Ovary (tissue), 9 donors: ENCODE data around the gene PWP1. TPM values are rescaled to one million over a fixed set of nuclear protein-coding genes. Genes with fewer than 3 reads are reported as not detected.
"Not testable (repeated sequence)": the region's sequence is repeated elsewhere in the genome, so short reads cannot be mapped to it uniquely, and the experiment has no call there.

Source experiments
- DNase-seq, 5 donors: peaks; one replicate each; pipeline ENCODE4 v3.0.0-alpha.2; 2019 to 2020
- H3K27ac ChIP-seq, 2 donors: fragments of 200-600 bp; one replicate each; pipeline versions ENCODE4 v1.5.1 to v1.8.0; 2019 to 2022
- H3K27me3 ChIP-seq: fragments of 200-600 bp; one replicate; pipeline ENCODE4 v1.8.0; 2022
- H3K36me3 ChIP-seq: fragments of 200-600 bp; sonication (generic); one replicate; pipeline ENCODE4 v1.5.1; 2019
- H3K4me1 ChIP-seq: one replicate; pipeline ENCODE4 v1.8.1; 2013; ENCODE audit warnings: mild to moderate bottlenecking, moderate library complexity; ENCODE audit not compliant: insufficient read depth
- H3K4me3 ChIP-seq: fragments of 200-600 bp; sonication (generic); one replicate; pipeline ENCODE4 v1.5.1; 2017
- H3K9me3 ChIP-seq, 2 donors: fragments of 200-600 bp in 1 of 2; sonication (generic) in 1 of 2; one replicate each; pipeline versions ENCODE4 v1.5.1 to v1.8.1; 2013 to 2019; ENCODE audit warnings: mild to moderate bottlenecking in 1 of 2, moderate library complexity in 1 of 2
- CTCF ChIP-seq, 3 donors: fragments of 450-650 bp in 2 of 3; fragments of 200-600 bp in 1 of 3; IDR thresholded peaks; one replicate each; pipeline versions ENCODE4 v1.5.1 to v1.8.0; 2016 to 2022; ENCODE audit warnings: antibody characterized with exemption in 3 of 3, mild to moderate bottlenecking in 1 of 3
- EP300 ChIP-seq: sonication (generic); formaldehyde crosslinking; IDR thresholded peaks from one replicate; pipeline ENCODE4 v1.6.1; 2017; ENCODE audit warnings: antibody characterized with exemption
- POLR2A ChIP-seq: fragments of 450-650 bp; IDR thresholded peaks from one replicate; pipeline ENCODE4 v1.6.1; 2017; ENCODE audit warnings: antibody characterized with exemption, mild to moderate bottlenecking, moderate library complexity
- WGBS, 3 donors: extraction: QIAGEN DNeasy Blood & Tissue Kit in 1 of 3; methylation state at CpG; one replicate each; pipeline versions ENCODE4 v1.1.5 to v1.1.7; 2013 to 2017; 5-methylcytosine and 5-hydroxymethylcytosine counted together
- intact Hi-C, 4 donors: fragments of 100-400 bp; cut with DNase I; formaldehyde crosslinking; loops; one replicate each; pipeline versions ENCODE4 v1.11.0 to v1.15.1; 2022 to 2023
- polyA plus RNA-seq, 2 donors: library from polyadenylated mRNA; stranded (reverse); fragments of 200-250 nt in 1 of 2; fragments of 350-450 nt in 1 of 2; fragmentation: Illumina TruSeq in 1 of 2; extraction: RNeasy Lipid Tissue Mini Kit (QIAGEN cat#74804) in 1 of 2; gene quantifications; one replicate each; pipeline ENCODE4 v1.2.3, GENCODE V29; 2013 to 2014
- total RNA-seq, 7 donors: library from RNA; depleted of rRNA in 2 of 7; stranded (reverse); fragments of >200 nt in 2 of 7; fragmentation: NEBNext Ultra II Directional in 3 of 7; extraction: Animal tissue kit (Norgen Biotek cat#: 25700) in 3 of 7; gene quantifications; one replicate each; pipeline versions ENCODE4 v1.1.0 to v1.2.4, GENCODE V29; 2016 to 2023
- donor health status: DM: no; HTN: no; CAD: no; lungs with moderate emphysema.
- donor health status: DM: no; HTN: no; CAD: no.
- donor health status: Bipolar disorder and iron deficiency.
- donor health status: DM: yes; HTN: yes; CAD: no.
- donor health status: DM: no; HTN: no; CAD: no.
- donor health status: DM: yes; HTN: yes; CAD: no.

PWP1 gene
- total and polyA plus RNA-seq, 9 donors = 30.1 to 86.7 (median 34.4) TPM

GRCh38 chr12:107718606-107719005, 33.0 kb downstream of the PWP1 start:
- H3K36me3 ChIP-seq = no peaks in the 10 kb centered on the region
- no peaks in the 10 kb centered on the region for H3K9me3 ChIP-seq
- WGBS, 3 donors = 98 to 100% (median 100%) methylated on average over 1 of the region's 1 CpG
- TF ChIP-seq EP300 (no peak), CTCF (IDR thresholded peaks at IDR 0.05) (no peak), POLR2A (no peak)
- H3K4me1 ChIP-seq = no peaks in the 10 kb centered on the region
- no peak overlapping the region for H3K4me3 ChIP-seq
- intact Hi-C loops = no loop called here
- H3K27me3 ChIP-seq = no peaks in the 10 kb centered on the region
- no peak overlapping the region for H3K27ac ChIP-seq
- no peak for DNase-seq

GRCh38 chr12:107727327-107727726, 41.7 kb downstream of the PWP1 start:
- DNase-seq, H3K36me3 ChIP-seq, intact Hi-C loops, H3K27me3 ChIP-seq, H3K9me3 ChIP-seq, H3K27ac ChIP-seq, H3K4me3 ChIP-seq, H3K4me1 ChIP-seq: not testable (repeated sequence)
- 69 to 87% (median 75%) methylated on average over 1 of the region's 1 CpG for WGBS, 3 donors

GRCh38 chr12:107727742-107728141, 42.1 kb downstream of the PWP1 start:
- 100% methylated on average over 1 of the region's 1 CpG; no CpG with 5 or more reads in 2 of the 3 donors for WGBS, 3 donors
- intact Hi-C loops, H3K4me1 ChIP-seq, H3K36me3 ChIP-seq, H3K27ac ChIP-seq, H3K9me3 ChIP-seq, H3K4me3 ChIP-seq, H3K27me3 ChIP-seq, DNase-seq: not testable (repeated sequence)

- no peak overlapping the region for H3K4me3 ChIP-seq
- 63 to 73% (median 68%) methylated on average over 4 of the region's 4 CpGs for WGBS, 3 donors
- no peaks in the 10 kb centered on the region for H3K36me3 ChIP-seq
- H3K27ac ChIP-seq = no peak overlapping the region
- no peak for DNase-seq
- no peaks in the 10 kb centered on the region for H3K9me3 ChIP-seq
- H3K27me3 ChIP-seq = no peaks in the 10 kb centered on the region
- intact Hi-C loops = no loop called here
- no peak for TF ChIP-seq POLR2A
- TF ChIP-seq EP300 = no peak
- no peak for TF ChIP-seq CTCF (IDR thresholded peaks at IDR 0.05)
- H3K4me1 ChIP-seq = no peaks in the 10 kb centered on the region
These were observed 45.2 kb downstream of the PWP1 start for GRCh38 chr12:107730618-107731341.

GRCh38 chr12:107731366-107731765, 45.8 kb downstream of the PWP1 start:
- H3K27ac ChIP-seq = no peak overlapping the region
- H3K9me3 ChIP-seq = no peaks in the 10 kb centered on the region
- H3K27me3 ChIP-seq = no peaks in the 10 kb centered on the region
- no peak for DNase-seq
- H3K4me1 ChIP-seq = no peaks in the 10 kb centered on the region
- H3K4me3 ChIP-seq = no peak overlapping the region
- 81 to 93% (median 85%) methylated on average over 4 of the region's 4 CpGs for WGBS, 3 donors
- intact Hi-C loops = no loop called here
- TF ChIP-seq POLR2A (no peak), CTCF (IDR thresholded peaks at IDR 0.05) (no peak), EP300 (no peak)
- no peaks in the 10 kb centered on the region for H3K36me3 ChIP-seq
